Measurements from ENCODE around the gene G6PC1. TPM values are rescaled to one million over a fixed set of nuclear protein-coding genes. Genes with fewer than 3 reads are reported as not detected.
"Not testable (repeated sequence)": the region's sequence is repeated elsewhere in the genome, so short reads cannot be mapped to it uniquely, and the experiment has no call there.

The G6PC1 gene
- total RNA-seq, 1 donor from 2014 or later = not detected

DNA sequence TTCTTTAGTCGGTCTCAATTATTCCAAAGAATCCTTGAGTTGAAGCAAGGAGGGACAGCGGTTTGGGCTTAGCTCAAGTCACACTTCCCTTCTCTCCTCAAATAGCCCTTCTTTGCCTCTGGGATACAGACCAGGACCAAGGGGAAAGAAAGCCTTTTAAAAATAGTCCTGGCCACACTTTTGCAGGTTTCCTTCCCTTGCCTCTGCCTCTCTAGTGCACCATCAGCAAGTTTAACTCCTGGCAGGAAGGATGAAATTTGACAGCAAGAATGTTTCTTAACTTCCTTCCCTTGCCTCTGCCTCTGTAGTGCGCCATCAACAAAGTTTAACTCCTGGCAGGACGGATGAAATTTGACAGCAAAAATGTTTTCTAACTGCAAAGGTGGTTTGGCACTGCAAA is 7.2 kb upstream of the G6PC1 start:
- Histone ChIP-seq H3K27ac (peak overlapping the region; percentile 58), H3K4me3 (no peak overlapping the region), H3K9me3 (no peaks in the 10 kb centered on the region), H3K27me3 (ENCODE audit: low read depth) (no peaks in the 10 kb centered on the region), H3K4me1 (peaks cover 52% of the 10 kb centered on the region), H3K36me3 (no peaks in the 10 kb centered on the region)
- TF ChIP-seq, protein P1, sequence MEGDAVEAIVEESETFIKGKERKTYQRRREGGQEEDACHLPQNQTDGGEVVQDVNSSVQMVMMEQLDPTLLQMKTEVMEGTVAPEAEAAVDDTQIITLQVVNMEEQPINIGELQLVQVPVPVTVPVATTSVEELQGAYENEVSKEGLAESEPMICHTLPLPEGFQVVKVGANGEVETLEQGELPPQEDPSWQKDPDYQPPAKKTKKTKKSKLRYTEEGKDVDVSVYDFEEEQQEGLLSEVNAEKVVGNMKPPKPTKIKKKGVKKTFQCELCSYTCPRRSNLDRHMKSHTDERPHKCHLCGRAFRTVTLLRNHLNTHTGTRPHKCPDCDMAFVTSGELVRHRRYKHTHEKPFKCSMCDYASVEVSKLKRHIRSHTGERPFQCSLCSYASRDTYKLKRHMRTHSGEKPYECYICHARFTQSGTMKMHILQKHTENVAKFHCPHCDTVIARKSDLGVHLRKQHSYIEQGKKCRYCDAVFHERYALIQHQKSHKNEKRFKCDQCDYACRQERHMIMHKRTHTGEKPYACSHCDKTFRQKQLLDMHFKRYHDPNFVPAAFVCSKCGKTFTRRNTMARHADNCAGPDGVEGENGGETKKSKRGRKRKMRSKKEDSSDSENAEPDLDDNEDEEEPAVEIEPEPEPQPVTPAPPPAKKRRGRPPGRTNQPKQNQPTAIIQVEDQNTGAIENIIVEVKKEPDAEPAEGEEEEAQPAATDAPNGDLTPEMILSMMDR (IDR thresholded peaks at IDR 0.05) = no peak
- intact Hi-C loops (cut with DNase I) = no loop called here
- ATAC-seq = peak in 1 of 2 donors; percentile 24
- no peak for DNase-seq

DNA sequence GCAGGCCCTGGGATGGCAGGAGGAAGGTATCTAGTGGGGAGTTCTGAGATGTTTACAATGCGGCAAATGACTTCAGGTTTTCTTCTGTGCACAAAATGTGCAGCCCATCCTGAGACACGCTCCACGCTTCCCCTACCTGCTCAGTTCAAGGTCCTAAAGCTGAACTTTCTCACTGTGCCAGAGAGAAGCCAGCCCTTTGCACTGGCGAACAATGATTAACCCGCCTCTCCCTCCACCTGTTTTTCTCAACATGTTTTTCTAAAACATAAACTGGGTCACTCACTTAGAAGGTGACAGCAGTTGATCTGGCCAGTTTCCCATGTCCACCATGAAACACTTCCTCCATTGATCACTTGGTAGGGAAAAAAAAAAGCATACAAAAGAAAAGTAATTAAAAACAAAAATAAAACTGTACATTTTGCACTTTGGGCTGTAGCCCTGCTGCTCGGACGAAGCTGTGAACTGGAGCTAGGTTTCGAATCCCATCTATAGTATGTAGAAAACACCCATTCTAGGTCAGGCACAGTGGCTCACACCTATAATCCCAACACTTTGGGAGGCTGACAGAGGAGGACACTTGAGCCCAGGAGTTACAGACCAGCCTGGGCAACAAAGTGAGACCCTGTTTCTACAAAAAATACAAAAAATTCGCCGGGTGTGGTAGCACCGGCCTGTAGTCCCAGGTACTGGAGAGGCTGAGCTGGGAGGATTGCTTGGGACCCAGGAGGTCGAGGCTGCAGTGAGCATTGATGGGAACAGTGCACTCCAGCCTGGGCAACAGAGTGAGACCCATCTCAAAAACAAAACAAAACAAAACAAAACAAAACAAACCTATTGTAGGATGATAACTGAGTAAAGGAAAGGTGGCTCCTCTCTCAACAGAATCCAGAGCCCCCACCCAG is 6.1 kb upstream of the G6PC1 start:
- peak in 1 of 2 donors; percentile 50 for ATAC-seq
- H3K4me3 ChIP-seq = no peak overlapping the region
- peak overlapping the region; percentile 58 for H3K27ac ChIP-seq
- H3K4me1 ChIP-seq = peaks cover 52% of the 10 kb centered on the region
- DNase-seq = no peak
- TF ChIP-seq, protein P1 (IDR thresholded peaks at IDR 0.05) = no peak
- H3K9me3 ChIP-seq = no peaks in the 10 kb centered on the region
- no peaks in the 10 kb centered on the region for H3K27me3 ChIP-seq (ENCODE audit: low read depth)
- intact Hi-C loops (cut with DNase I) = no loop called here
- no peaks in the 10 kb centered on the region for H3K36me3 ChIP-seq

DNA sequence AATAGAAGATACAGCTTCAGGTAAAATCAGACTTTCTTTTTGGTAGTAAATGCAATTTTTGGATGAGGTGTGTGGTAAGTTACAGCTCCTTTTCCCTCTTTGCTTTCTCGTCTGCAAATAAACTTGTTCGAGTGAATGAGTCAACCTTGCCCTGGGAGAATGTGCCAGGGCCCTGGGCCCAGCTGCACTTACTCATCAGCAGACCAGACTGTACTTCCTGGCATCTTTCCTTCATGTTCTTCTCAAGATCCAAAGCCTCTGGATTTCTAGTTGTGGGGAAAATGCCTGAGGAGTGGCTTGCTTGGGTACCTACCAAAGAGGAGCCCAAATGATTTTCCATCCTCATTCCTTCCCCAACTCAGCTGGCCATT is 5.4 kb upstream of the G6PC1 start:
- no peaks in the 10 kb centered on the region for H3K36me3 ChIP-seq
- DNase-seq (peak; percentile 54), ATAC-seq (peak; percentile 76 to 87)
- intact Hi-C loops (cut with DNase I) = no loop called here
- no peak overlapping the region for H3K27ac ChIP-seq
- TF ChIP-seq, protein P1 (IDR thresholded peaks at IDR 0.05) = no peak
- H3K27me3 ChIP-seq (ENCODE audit: low read depth) = no peaks in the 10 kb centered on the region
- peaks cover 52% of the 10 kb centered on the region for H3K4me1 ChIP-seq
- no peaks in the 10 kb centered on the region for H3K9me3 ChIP-seq
- H3K4me3 ChIP-seq = no peak overlapping the region

DNA sequence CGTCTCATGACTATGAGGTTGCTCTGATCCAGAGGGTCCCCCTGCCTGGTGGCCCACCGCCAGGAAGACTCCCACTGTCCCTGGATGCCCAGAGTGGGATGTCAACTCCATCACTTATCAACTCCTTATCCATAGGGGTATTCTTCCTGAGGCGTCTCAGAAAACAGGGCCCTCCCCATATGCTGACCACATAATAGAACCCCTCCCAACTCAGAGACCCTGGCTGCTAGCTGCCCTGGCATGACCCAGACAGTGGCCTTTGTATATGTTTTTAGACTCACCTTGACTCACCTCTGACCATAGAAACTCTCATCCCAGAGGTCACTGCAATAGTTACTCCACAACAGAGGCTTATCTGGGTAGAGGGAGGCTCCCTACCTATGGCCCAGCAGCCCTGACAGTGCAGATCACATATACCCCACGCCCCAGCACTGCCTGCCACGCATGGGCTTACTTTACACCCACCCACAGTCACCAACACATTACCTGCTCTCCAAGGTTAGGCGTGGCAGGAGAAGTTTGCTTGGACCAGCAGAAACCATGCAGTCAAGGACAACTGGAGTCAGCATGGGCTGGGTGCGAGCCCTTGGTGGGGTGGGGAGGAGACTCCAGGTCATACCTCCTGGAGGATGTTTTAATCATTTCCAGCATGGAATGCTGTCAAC is 2.3 kb upstream of the G6PC1 start:
- no peak for DNase-seq
- no peaks in the 10 kb centered on the region for H3K36me3 ChIP-seq
- no peak for ATAC-seq
- no peaks in the 10 kb centered on the region for H3K27me3 ChIP-seq (ENCODE audit: low read depth)
- H3K27ac ChIP-seq = no peak overlapping the region
- H3K4me3 ChIP-seq = no peak overlapping the region
- intact Hi-C loops (cut with DNase I) = no loop called here
- no peaks in the 10 kb centered on the region for H3K9me3 ChIP-seq
- TF ChIP-seq, protein P1 (IDR thresholded peaks at IDR 0.05) = no peak
- H3K4me1 ChIP-seq = peaks cover 27% of the 10 kb centered on the region

DNA sequence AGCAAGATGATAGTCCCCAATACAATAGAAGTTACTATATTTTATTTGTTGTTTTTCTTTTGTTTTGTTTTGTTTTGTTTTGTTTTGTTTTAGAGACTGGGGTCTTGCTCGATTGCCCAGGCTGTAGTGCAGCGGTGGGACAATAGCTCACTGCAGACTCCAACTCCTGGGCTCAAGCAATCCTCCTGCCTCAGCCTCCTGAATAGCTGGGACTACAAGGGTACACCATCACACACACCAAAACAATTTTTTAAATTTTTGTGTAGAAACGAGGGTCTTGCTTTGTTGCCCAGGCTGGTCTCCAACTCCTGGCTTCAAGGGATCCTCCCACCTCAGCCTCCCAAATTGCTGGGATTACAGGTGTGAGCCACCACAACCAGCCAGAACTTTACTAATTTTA is 618 bp upstream of the G6PC1 start:
- H3K27me3 ChIP-seq (ENCODE audit: low read depth); H3K4me1 ChIP-seq; H3K9me3 ChIP-seq; H3K36me3 ChIP-seq; ATAC-seq; H3K27ac ChIP-seq; intact Hi-C loops (cut with DNase I); H3K4me3 ChIP-seq; DNase-seq: not testable (repeated sequence)
